Islet of Langerhans (tissue), 1 donor: ENCODE results near the gene AGO3.
"Not testable (repeated sequence)": the region's sequence is repeated elsewhere in the genome, so short reads cannot be mapped to it uniquely, and the experiment has no call there.

Experiments
- FAIRE-seq: peaks from one replicate; lab custom pipeline; 2011; peaks lifted over from hg19 to GRCh38; lab: Jason Lieb, UNC

The AGO3 gene

GRCh38 chr1:35925741-35926140 lies 5.2 kb upstream of the AGO3 start:
- FAIRE-seq = no peak

- FAIRE-seq = no peak
Observed at GRCh38 chr1:35927472-35927871, 3.4 kb upstream of the AGO3 start.

GRCh38 chr1:35929730-35930592 lies 944 bp upstream of the AGO3 start:
- no peak for FAIRE-seq

GRCh38 chr1:35931446-35932157 lies 697 bp downstream of the AGO3 start:
- no peak for FAIRE-seq

- FAIRE-seq = no peak
Observed at GRCh38 chr1:35932158-35932636, 1.3 kb downstream of the AGO3 start.

GRCh38 chr1:35932941-35933340 lies 2.0 kb downstream of the AGO3 start:
- no peak for FAIRE-seq

GRCh38 chr1:35935442-35936388 lies 4.8 kb downstream of the AGO3 start:
- peak; percentile 24 for FAIRE-seq

- FAIRE-seq = no peak
Observed at GRCh38 chr1:35936838-35937237, 5.9 kb downstream of the AGO3 start.

GRCh38 chr1:35939484-35939883 lies 8.6 kb downstream of the AGO3 start:
- FAIRE-seq = no peak

- no peak for FAIRE-seq
Observed at GRCh38 chr1:35945327-35945726, 14.4 kb downstream of the AGO3 start.

GRCh38 chr1:35947547-35947946 lies 16.6 kb downstream of the AGO3 start:
- no peak for FAIRE-seq

- FAIRE-seq = no peak
Observed at GRCh38 chr1:35958558-35958957, 27.7 kb downstream of the AGO3 start.

- FAIRE-seq = peak; percentile 73
Observed at GRCh38 chr1:35959304-35959703, 28.4 kb downstream of the AGO3 start.

- FAIRE-seq = no peak
Observed at GRCh38 chr1:35962952-35963351, 32.0 kb downstream of the AGO3 start.

GRCh38 chr1:35964277-35964676 lies 33.4 kb downstream of the AGO3 start:
- FAIRE-seq = not testable (repeated sequence)

GRCh38 chr1:35968396-35968795 lies 37.5 kb downstream of the AGO3 start:
- FAIRE-seq = no peak

GRCh38 chr1:35971601-35972000 lies 40.7 kb downstream of the AGO3 start:
- FAIRE-seq = no peak

- not testable (repeated sequence) for FAIRE-seq
Observed at GRCh38 chr1:35972631-35973030, 41.7 kb downstream of the AGO3 start.

GRCh38 chr1:35980090-35980489 lies 49.2 kb downstream of the AGO3 start:
- no peak for FAIRE-seq

- FAIRE-seq = no peak
Observed at GRCh38 chr1:35988237-35988636, 57.3 kb downstream of the AGO3 start.

- no peak for FAIRE-seq
Observed at GRCh38 chr1:36006941-36007500, 76.1 kb downstream of the AGO3 start.

- no peak for FAIRE-seq
Observed at GRCh38 chr1:36007741-36008140, 76.8 kb downstream of the AGO3 start.
